WTC11 (cell line): ENCODE measurements around the gene CD101. TPM values are rescaled to one million over a fixed set of nuclear protein-coding genes. Genes with fewer than 3 reads are reported as not detected.

Experiments used
- ATAC-seq: fragments of 200-7000 bp; cut with Tn5 transposase; 2 replicates; pipeline ENCODE4 v1.10.0; 2021; ENCODE audit warnings: mild to moderate bottlenecking, moderate library complexity
- CTCF ChIA-PET: fragments of 300-600 bp; sonication (Branson Sonifier 250); formaldehyde crosslinking; loops from one replicate; lab custom pipeline; 2021; ENCODE audit warnings: antibody characterized with exemption; lab: Charles Lee
- POLR2A ChIA-PET: fragments of 350-600 bp; sonication (Branson Sonifier 250); formaldehyde crosslinking; loops from one replicate; lab custom pipeline; 2021; ENCODE audit warnings: antibody characterized with exemption; lab: Charles Lee
- DNase-seq: peaks from one replicate; pipeline ENCODE4 v3.0.0; 2021; ENCODE audit warnings: low spot score
- H3K27ac Mint-ChIP-seq: 2 replicates; pipeline ENCODE4 v1.8.0; 2021; ENCODE audit warnings: mixed read lengths
- H3K27me3 Mint-ChIP-seq: 2 replicates; pipeline ENCODE4 v1.8.0; 2021; ENCODE audit warnings: low read depth, mild to moderate bottlenecking, moderate library complexity, mixed read lengths
- H3K36me3 Mint-ChIP-seq: 2 replicates; pipeline ENCODE4 v1.8.0; 2021; ENCODE audit warnings: mixed read lengths
- H3K4me1 Mint-ChIP-seq: 2 replicates; pipeline ENCODE4 v1.8.0; 2022; ENCODE audit warnings: mixed read lengths
- H3K4me3 Mint-ChIP-seq: 2 replicates; pipeline ENCODE4 v1.8.0; 2021; ENCODE audit warnings: mild to moderate bottlenecking, moderate library complexity, mixed read lengths
- H3K9me3 Mint-ChIP-seq: 2 replicates; pipeline ENCODE4 v1.8.0; 2021; ENCODE audit warnings: mixed read lengths
- ATF1 ChIP-seq: sonication (generic); formaldehyde crosslinking; IDR thresholded peaks from 2 replicates; pipeline ENCODE4 v1.8.1; 2023; ENCODE audit warnings: mild to moderate bottlenecking, moderate library complexity, missing genetic modification reagents
- CREB1 ChIP-seq: sonication (generic); formaldehyde crosslinking; IDR thresholded peaks from 2 replicates; pipeline ENCODE4 v1.8.0; 2023; ENCODE audit warnings: mild to moderate bottlenecking, missing genetic modification reagents
- FOXJ3 ChIP-seq: sonication (generic); formaldehyde crosslinking; IDR thresholded peaks from 2 replicates; pipeline ENCODE4 v1.9.0; 2021; ENCODE audit warnings: missing genetic modification reagents, mild to moderate bottlenecking, borderline replicate concordance
- FOXK1 ChIP-seq: sonication (generic); formaldehyde crosslinking; IDR thresholded peaks from 2 replicates; pipeline ENCODE4 v1.8.0; 2022; ENCODE audit warnings: mild to moderate bottlenecking, moderate library complexity, missing genetic modification reagents
- JAZF1 ChIP-seq: fragments of 250-450 bp; sonication (Bioruptor Pico); IDR thresholded peaks from 2 replicates; pipeline ENCODE4 v1.9.0; 2021; ENCODE audit warnings: moderate library complexity, mild to moderate bottlenecking, inconsistent platforms
- MYBL2 ChIP-seq: sonication (generic); formaldehyde crosslinking; IDR thresholded peaks from 2 replicates; pipeline ENCODE4 v1.8.1; 2023; ENCODE audit warnings: mild to moderate bottlenecking, moderate library complexity, missing genetic modification reagents
- NFATC4 ChIP-seq: fragments of 250-450 bp; sonication (Bioruptor Pico); IDR thresholded peaks from 2 replicates; pipeline ENCODE4 v1.9.0; 2021; ENCODE audit warnings: mild to moderate bottlenecking
- NFYB ChIP-seq: sonication (generic); formaldehyde crosslinking; conservative IDR thresholded peaks from 2 replicates; pipeline ENCODE4 v1.8.0; 2022; ENCODE audit warnings: low read depth, missing genetic modification reagents
- RORB ChIP-seq: fragments of 250-450 bp; sonication (Bioruptor Pico); IDR thresholded peaks from 2 replicates; pipeline ENCODE4 v1.9.0; 2021; ENCODE audit warnings: mild to moderate bottlenecking
- SMAD3 ChIP-seq: sonication (generic); formaldehyde crosslinking; IDR thresholded peaks from 2 replicates; pipeline ENCODE4 v1.8.0; 2022; ENCODE audit warnings: missing genetic modification reagents, mild to moderate bottlenecking, borderline replicate concordance
- TEAD1 ChIP-seq: sonication (generic); formaldehyde crosslinking; IDR thresholded peaks from 2 replicates; pipeline ENCODE4 v1.8.0; 2022; ENCODE audit warnings: mild to moderate bottlenecking, missing genetic modification reagents
- TEAD4 ChIP-seq: sonication (generic); formaldehyde crosslinking; IDR thresholded peaks from 2 replicates; pipeline ENCODE4 v1.8.0; 2022; ENCODE audit warnings: mild to moderate bottlenecking, missing genetic modification reagents
- TP53 ChIP-seq: sonication (generic); formaldehyde crosslinking; IDR thresholded peaks from 2 replicates; pipeline ENCODE4 v1.8.1; 2023; ENCODE audit warnings: mild to moderate bottlenecking, missing genetic modification reagents
- total RNA-seq: library from RNA; stranded (reverse); gene quantifications from 3 replicates; pipeline ENCODE4 v1.2.3, GENCODE V29; 2021
- TF ChIP-seq, protein P1 (sequence below): fragments of 250-450 bp; sonication (Bioruptor Pico); IDR thresholded peaks from 2 replicates; pipeline ENCODE4 v1.9.0; 2021; ENCODE audit warnings: mild to moderate bottlenecking
- TF ChIP-seq, protein P2 (sequence below): sonication (generic); formaldehyde crosslinking; IDR thresholded peaks from 2 replicates; pipeline ENCODE4 v1.8.0; 2022; ENCODE audit warnings: mild to moderate bottlenecking, missing genetic modification reagents
- TF ChIP-seq, protein P3 (sequence below): fragments of 250-450 bp; sonication (Bioruptor Pico); IDR thresholded peaks from 2 replicates; pipeline ENCODE4 v1.8.0; 2021; ENCODE audit warnings: mild to moderate bottlenecking
- TF ChIP-seq, protein P4 (sequence below): sonication (generic); formaldehyde crosslinking; IDR thresholded peaks from 2 replicates; pipeline ENCODE4 v1.8.1; 2022; ENCODE audit warnings: missing genetic modification reagents, borderline replicate concordance
- TF ChIP-seq, protein P5 (sequence below): fragments of 200-600 bp; IDR thresholded peaks from 2 replicates; pipeline ENCODE4 v1.8.0; 2022; ENCODE audit warnings: antibody characterized with exemption
- TF ChIP-seq, protein P6 (sequence below): sonication (generic); formaldehyde crosslinking; conservative IDR thresholded peaks from 2 replicates; pipeline ENCODE4 v1.8.1; 2022; ENCODE audit warnings: mild to moderate bottlenecking, missing genetic modification reagents

Gene CD101
- total RNA-seq, 1 experiment from 2014 or later = 1.4 TPM

DNA sequence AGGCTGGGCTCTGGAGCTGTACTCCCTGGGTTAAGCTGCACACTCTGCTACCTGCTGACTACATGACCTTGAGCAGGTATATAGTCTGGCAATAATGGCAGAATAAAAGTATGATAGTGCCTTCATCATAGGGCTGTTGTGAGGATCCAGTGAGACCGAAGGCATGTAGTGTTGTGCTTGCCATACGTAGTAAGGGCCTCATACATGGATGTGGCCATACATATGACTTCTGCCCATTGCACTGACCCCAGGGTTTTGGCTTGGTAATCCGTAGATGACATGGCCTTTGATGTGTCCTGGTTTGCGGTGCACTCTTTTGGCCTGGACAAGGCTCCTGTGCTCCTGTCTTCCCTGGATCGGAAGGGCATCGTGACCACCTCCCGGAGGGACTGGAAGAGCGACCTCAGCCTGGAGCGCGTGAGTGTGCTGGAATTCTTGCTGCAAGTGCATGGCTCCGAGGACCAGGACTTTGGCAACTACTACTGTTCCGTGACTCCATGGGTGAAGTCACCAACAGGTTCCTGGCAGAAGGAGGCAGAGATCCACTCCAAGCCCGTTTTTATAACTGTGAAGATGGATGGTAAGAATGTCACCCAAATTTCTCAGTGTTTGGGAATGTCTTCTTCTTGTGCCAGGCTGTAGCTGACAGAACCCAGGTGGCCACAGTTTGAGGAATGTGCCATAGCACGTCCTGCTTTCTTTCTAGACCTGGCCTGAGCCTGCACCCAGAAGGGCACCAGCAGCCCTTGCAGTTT is 17.0 kb upstream of the CD101 start:
- no peak overlapping the region for H3K4me3 Mint-ChIP-seq
- no peaks in the 10 kb centered on the region for H3K9me3 Mint-ChIP-seq
- CTCF ChIA-PET = no interaction called here
- peaks cover 16% of the 10 kb centered on the region for H3K36me3 Mint-ChIP-seq
- no peak overlapping the region for H3K27ac Mint-ChIP-seq
- H3K4me1 Mint-ChIP-seq = peaks cover 15% of the 10 kb centered on the region
- POLR2A ChIA-PET = no interaction called here
- DNase-seq = no peak
- TF ChIP-seq FOXK1 = no peak
- TF ChIP-seq NFYB (CRISPR knock-in tag) = no peak
- TF ChIP-seq CREB1 (CRISPR knock-in tag) = no peak
- TF ChIP-seq JAZF1 (CRISPR knock-in tag) = no peak
- no peak for TF ChIP-seq TEAD4 (CRISPR knock-in tag)
- TF ChIP-seq NFATC4 (CRISPR knock-in tag) = no peak
- no peak for TF ChIP-seq RORB (CRISPR knock-in tag)
- TF ChIP-seq SMAD3 (CRISPR knock-in tag) = no peak
- no peak for TF ChIP-seq TP53 (CRISPR knock-in tag)
- no peak for TF ChIP-seq FOXJ3 (CRISPR knock-in tag)
- TF ChIP-seq ATF1 (CRISPR knock-in tag) = no peak
- TF ChIP-seq, protein P1, sequence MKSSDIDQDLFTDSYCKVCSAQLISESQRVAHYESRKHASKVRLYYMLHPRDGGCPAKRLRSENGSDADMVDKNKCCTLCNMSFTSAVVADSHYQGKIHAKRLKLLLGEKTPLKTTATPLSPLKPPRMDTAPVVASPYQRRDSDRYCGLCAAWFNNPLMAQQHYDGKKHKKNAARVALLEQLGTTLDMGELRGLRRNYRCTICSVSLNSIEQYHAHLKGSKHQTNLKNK (CRISPR knock-in tag) = no peak
- TF ChIP-seq, protein P2, sequence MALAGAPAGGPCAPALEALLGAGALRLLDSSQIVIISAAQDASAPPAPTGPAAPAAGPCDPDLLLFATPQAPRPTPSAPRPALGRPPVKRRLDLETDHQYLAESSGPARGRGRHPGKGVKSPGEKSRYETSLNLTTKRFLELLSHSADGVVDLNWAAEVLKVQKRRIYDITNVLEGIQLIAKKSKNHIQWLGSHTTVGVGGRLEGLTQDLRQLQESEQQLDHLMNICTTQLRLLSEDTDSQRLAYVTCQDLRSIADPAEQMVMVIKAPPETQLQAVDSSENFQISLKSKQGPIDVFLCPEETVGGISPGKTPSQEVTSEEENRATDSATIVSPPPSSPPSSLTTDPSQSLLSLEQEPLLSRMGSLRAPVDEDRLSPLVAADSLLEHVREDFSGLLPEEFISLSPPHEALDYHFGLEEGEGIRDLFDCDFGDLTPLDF (CRISPR knock-in tag) = no peak
- no peak for TF ChIP-seq TEAD1 (CRISPR knock-in tag)
- no peak for TF ChIP-seq MYBL2
- TF ChIP-seq, protein P3, sequence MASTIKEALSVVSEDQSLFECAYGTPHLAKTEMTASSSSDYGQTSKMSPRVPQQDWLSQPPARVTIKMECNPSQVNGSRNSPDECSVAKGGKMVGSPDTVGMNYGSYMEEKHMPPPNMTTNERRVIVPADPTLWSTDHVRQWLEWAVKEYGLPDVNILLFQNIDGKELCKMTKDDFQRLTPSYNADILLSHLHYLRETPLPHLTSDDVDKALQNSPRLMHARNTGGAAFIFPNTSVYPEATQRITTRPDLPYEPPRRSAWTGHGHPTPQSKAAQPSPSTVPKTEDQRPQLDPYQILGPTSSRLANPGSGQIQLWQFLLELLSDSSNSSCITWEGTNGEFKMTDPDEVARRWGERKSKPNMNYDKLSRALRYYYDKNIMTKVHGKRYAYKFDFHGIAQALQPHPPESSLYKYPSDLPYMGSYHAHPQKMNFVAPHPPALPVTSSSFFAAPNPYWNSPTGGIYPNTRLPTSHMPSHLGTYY (CRISPR knock-in tag) = no peak
- TF ChIP-seq, protein P4, sequence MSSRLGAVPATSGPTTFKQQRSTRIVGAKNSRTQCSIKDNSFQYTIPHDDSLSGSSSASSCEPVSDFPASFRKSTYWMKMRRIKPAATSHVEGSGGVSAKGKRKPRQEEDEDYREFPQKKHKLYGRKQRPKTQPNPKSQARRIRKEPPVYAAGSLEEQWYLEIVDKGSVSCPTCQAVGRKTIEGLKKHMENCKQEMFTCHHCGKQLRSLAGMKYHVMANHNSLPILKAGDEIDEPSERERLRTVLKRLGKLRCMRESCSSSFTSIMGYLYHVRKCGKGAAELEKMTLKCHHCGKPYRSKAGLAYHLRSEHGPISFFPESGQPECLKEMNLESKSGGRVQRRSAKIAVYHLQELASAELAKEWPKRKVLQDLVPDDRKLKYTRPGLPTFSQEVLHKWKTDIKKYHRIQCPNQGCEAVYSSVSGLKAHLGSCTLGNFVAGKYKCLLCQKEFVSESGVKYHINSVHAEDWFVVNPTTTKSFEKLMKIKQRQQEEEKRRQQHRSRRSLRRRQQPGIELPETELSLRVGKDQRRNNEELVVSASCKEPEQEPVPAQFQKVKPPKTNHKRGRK (CRISPR knock-in tag) = no peak
- TF ChIP-seq, protein P5, sequence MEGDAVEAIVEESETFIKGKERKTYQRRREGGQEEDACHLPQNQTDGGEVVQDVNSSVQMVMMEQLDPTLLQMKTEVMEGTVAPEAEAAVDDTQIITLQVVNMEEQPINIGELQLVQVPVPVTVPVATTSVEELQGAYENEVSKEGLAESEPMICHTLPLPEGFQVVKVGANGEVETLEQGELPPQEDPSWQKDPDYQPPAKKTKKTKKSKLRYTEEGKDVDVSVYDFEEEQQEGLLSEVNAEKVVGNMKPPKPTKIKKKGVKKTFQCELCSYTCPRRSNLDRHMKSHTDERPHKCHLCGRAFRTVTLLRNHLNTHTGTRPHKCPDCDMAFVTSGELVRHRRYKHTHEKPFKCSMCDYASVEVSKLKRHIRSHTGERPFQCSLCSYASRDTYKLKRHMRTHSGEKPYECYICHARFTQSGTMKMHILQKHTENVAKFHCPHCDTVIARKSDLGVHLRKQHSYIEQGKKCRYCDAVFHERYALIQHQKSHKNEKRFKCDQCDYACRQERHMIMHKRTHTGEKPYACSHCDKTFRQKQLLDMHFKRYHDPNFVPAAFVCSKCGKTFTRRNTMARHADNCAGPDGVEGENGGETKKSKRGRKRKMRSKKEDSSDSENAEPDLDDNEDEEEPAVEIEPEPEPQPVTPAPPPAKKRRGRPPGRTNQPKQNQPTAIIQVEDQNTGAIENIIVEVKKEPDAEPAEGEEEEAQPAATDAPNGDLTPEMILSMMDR = no peak
- TF ChIP-seq, protein P6, sequence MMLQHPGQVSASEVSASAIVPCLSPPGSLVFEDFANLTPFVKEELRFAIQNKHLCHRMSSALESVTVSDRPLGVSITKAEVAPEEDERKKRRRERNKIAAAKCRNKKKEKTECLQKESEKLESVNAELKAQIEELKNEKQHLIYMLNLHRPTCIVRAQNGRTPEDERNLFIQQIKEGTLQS (CRISPR knock-in tag) = no peak
- no peak for ATAC-seq
- no peaks in the 10 kb centered on the region for H3K27me3 Mint-ChIP-seq
